ENCODE results near the gene CITED1. TPM values are rescaled to one million over a fixed set of nuclear protein-coding genes. Genes with fewer than 3 reads are reported as not detected.

CITED1 gene
- total RNA-seq, 2 donors from 2014 or later, result not detected

- no peaks in the 10 kb centered on the region for H3K9me3 Mint-ChIP-seq
- no peaks in the 10 kb centered on the region for H3K4me1 Mint-ChIP-seq
- ATAC-seq (replicated peaks), result no peak
- H3K4me3 Mint-ChIP-seq, result no peak overlapping the region
- peaks cover 43% of the 10 kb centered on the region for H3K27me3 Mint-ChIP-seq
- no peaks in the 10 kb centered on the region for H3K36me3 Mint-ChIP-seq (ENCODE audit: low read depth)
- no peak overlapping the region for H3K27ac Mint-ChIP-seq
Measured at GRCh38 chrX:72299891-72300630, 5.7 kb downstream of the CITED1 start.

GRCh38 chrX:72297953-72298730 is 7.6 kb downstream of the CITED1 start:
- Mint-ChIP-seq H3K27ac (no peak overlapping the region), H3K4me3 (no peak overlapping the region), H3K9me3 (no peaks in the 10 kb centered on the region), H3K36me3 (ENCODE audit: low read depth) (no peaks in the 10 kb centered on the region), H3K27me3 (peaks cover 37% of the 10 kb centered on the region), H3K4me1 (no peaks in the 10 kb centered on the region)
- peak; percentile 65 for ATAC-seq (replicated peaks)

- ATAC-seq (replicated peaks), result no peak
- Mint-ChIP-seq H3K9me3 (no peaks in the 10 kb centered on the region), H3K27me3 (peaks cover 33% of the 10 kb centered on the region), H3K36me3 (ENCODE audit: low read depth) (no peaks in the 10 kb centered on the region), H3K4me3 (no peak overlapping the region), H3K4me1 (no peaks in the 10 kb centered on the region), H3K27ac (no peak overlapping the region)
Measured at GRCh38 chrX:72296991-72297390, 8.7 kb downstream of the CITED1 start.

- Mint-ChIP-seq H3K4me3 (no peak overlapping the region), H3K27me3 (peaks cover 31% of the 10 kb centered on the region), H3K9me3 (no peaks in the 10 kb centered on the region), H3K36me3 (ENCODE audit: low read depth) (no peaks in the 10 kb centered on the region), H3K27ac (no peak overlapping the region), H3K4me1 (no peaks in the 10 kb centered on the region)
- ATAC-seq (replicated peaks), result no peak
Measured at GRCh38 chrX:72295745-72296144, 10.0 kb downstream of the CITED1 start.

- no peaks in the 10 kb centered on the region for H3K36me3 Mint-ChIP-seq (ENCODE audit: low read depth)
- H3K4me1 Mint-ChIP-seq, result no peaks in the 10 kb centered on the region
- no peaks in the 10 kb centered on the region for H3K9me3 Mint-ChIP-seq
Measured at GRCh38 chrX:72294497-72294896, 11.2 kb downstream of the CITED1 start.

GRCh38 chrX:72282302-72282701 is 23.4 kb downstream of the CITED1 start:
- H3K27ac Mint-ChIP-seq, result no peak overlapping the region
- ATAC-seq (replicated peaks), result no peak
- H3K9me3 Mint-ChIP-seq, result no peaks in the 10 kb centered on the region
- no peaks in the 10 kb centered on the region for H3K36me3 Mint-ChIP-seq (ENCODE audit: low read depth)
- no peak overlapping the region for H3K4me3 Mint-ChIP-seq
- H3K4me1 Mint-ChIP-seq, result no peaks in the 10 kb centered on the region
- H3K27me3 Mint-ChIP-seq, result peaks cover 6% of the 10 kb centered on the region

More at GRCh38 chrX:72294497-72294896, 11.2 kb downstream of the CITED1 start:
- Mint-ChIP-seq H3K27ac (no peak overlapping the region), H3K27me3 (peaks cover 23% of the 10 kb centered on the region), H3K4me3 (no peak overlapping the region)
- no peak for ATAC-seq (replicated peaks)

GRCh38 chrX:72280321-72280845 is 25.3 kb downstream of the CITED1 start:
- no peak for ATAC-seq (replicated peaks)
- no peak overlapping the region for H3K4me3 Mint-ChIP-seq
- no peaks in the 10 kb centered on the region for H3K9me3 Mint-ChIP-seq
- H3K36me3 Mint-ChIP-seq (ENCODE audit: low read depth), result peaks cover 18% of the 10 kb centered on the region
- H3K27me3 Mint-ChIP-seq, result peaks cover 6% of the 10 kb centered on the region
- no peak overlapping the region for H3K27ac Mint-ChIP-seq
- H3K4me1 Mint-ChIP-seq, result no peaks in the 10 kb centered on the region

GRCh38 chrX:72276478-72276953 is 29.2 kb downstream of the CITED1 start:
- peak overlapping the region; percentile 90 for H3K27ac Mint-ChIP-seq
- H3K9me3 Mint-ChIP-seq, result no peaks in the 10 kb centered on the region
- no peak for ATAC-seq (replicated peaks)
- H3K36me3 Mint-ChIP-seq (ENCODE audit: low read depth), result peaks cover 56% of the 10 kb centered on the region
- H3K4me3 Mint-ChIP-seq, result peak overlapping the region; percentile 91
- peaks cover 33% of the 10 kb centered on the region for H3K4me1 Mint-ChIP-seq
- H3K27me3 Mint-ChIP-seq, result peaks cover 6% of the 10 kb centered on the region

- Mint-ChIP-seq H3K27me3 (no peaks in the 10 kb centered on the region), H3K9me3 (no peaks in the 10 kb centered on the region), H3K4me1 (peaks cover 34% of the 10 kb centered on the region), H3K4me3 (peak overlapping the region; percentile 91), H3K36me3 (ENCODE audit: low read depth) (peaks cover 74% of the 10 kb centered on the region), H3K27ac (peak overlapping the region; percentile 90)
- ATAC-seq (replicated peaks), result no peak
Measured at GRCh38 chrX:72274526-72274925, 31.2 kb downstream of the CITED1 start.

- peak; percentile 10 for ATAC-seq (replicated peaks)
- H3K4me3 Mint-ChIP-seq, result peak overlapping the region; percentile 91
- no peaks in the 10 kb centered on the region for H3K27me3 Mint-ChIP-seq
- H3K36me3 Mint-ChIP-seq (ENCODE audit: low read depth), result peaks cover 82% of the 10 kb centered on the region
- peak overlapping the region; percentile 90 for H3K27ac Mint-ChIP-seq
- peaks cover 34% of the 10 kb centered on the region for H3K4me1 Mint-ChIP-seq
- H3K9me3 Mint-ChIP-seq, result no peaks in the 10 kb centered on the region
Measured at GRCh38 chrX:72273718-72274117, 32.0 kb downstream of the CITED1 start.

GRCh38 chrX:72272868-72273267 is 32.8 kb downstream of the CITED1 start:
- peak; percentile 60 for ATAC-seq (replicated peaks)
- Mint-ChIP-seq H3K27me3 (no peaks in the 10 kb centered on the region), H3K9me3 (no peaks in the 10 kb centered on the region), H3K4me1 (peaks cover 34% of the 10 kb centered on the region), H3K4me3 (peak overlapping the region; percentile 91), H3K27ac (peak overlapping the region; percentile 81), H3K36me3 (ENCODE audit: low read depth) (peaks cover 90% of the 10 kb centered on the region)

- no peaks in the 10 kb centered on the region for H3K27me3 Mint-ChIP-seq
- peak overlapping the region; percentile 81 for H3K27ac Mint-ChIP-seq
- H3K4me3 Mint-ChIP-seq, result peak overlapping the region; percentile 91
- no peaks in the 10 kb centered on the region for H3K9me3 Mint-ChIP-seq
- no peak for ATAC-seq (replicated peaks)
- H3K4me1 Mint-ChIP-seq, result peaks cover 34% of the 10 kb centered on the region
- peaks cover 92% of the 10 kb centered on the region for H3K36me3 Mint-ChIP-seq (ENCODE audit: low read depth)
Measured at GRCh38 chrX:72271812-72272211, 33.9 kb downstream of the CITED1 start.

GRCh38 chrX:72271091-72271788 is 34.5 kb downstream of the CITED1 start:
- Mint-ChIP-seq H3K27me3 (no peaks in the 10 kb centered on the region), H3K36me3 (ENCODE audit: low read depth) (peaks cover 87% of the 10 kb centered on the region), H3K9me3 (no peaks in the 10 kb centered on the region), H3K4me1 (peaks cover 34% of the 10 kb centered on the region), H3K27ac (peak overlapping the region; percentile 81), H3K4me3 (peak overlapping the region; percentile 91)
- no peak for ATAC-seq (replicated peaks)

GRCh38 chrX:72270316-72270866 is 35.3 kb downstream of the CITED1 start:
- no peaks in the 10 kb centered on the region for H3K27me3 Mint-ChIP-seq
- no peaks in the 10 kb centered on the region for H3K9me3 Mint-ChIP-seq
- no peak for ATAC-seq (replicated peaks)
- H3K4me1 Mint-ChIP-seq, result peaks cover 34% of the 10 kb centered on the region
- no peak overlapping the region for H3K27ac Mint-ChIP-seq
- peak overlapping the region; percentile 50 for H3K4me3 Mint-ChIP-seq
- peaks cover 78% of the 10 kb centered on the region for H3K36me3 Mint-ChIP-seq (ENCODE audit: low read depth)

Measured in activated T-helper 17 cell treated with anti-CD3 and anti-CD28 coated beads, Interleukin-2, amount 50 U/mL, for 72 hours (primary cell).